ENCODE results near the gene SRGAP1. TPM values are rescaled to one million over a fixed set of nuclear protein-coding genes. Genes with fewer than 3 reads are reported as not detected.

SRGAP1 gene
- total RNA-seq, 1 experiment from 2014 or later = 6.2 TPM

GRCh38 chr12:63937378-63938316 lies 93.1 kb downstream of the SRGAP1 start:
- no peak for DNase-seq
- Histone ChIP-seq H3K27ac (no peak overlapping the region), H3K4me1 (peaks cover 9% of the 10 kb centered on the region), H3K9me3 (replicated peaks) (no peaks in the 10 kb centered on the region), H3K36me3 (no peaks in the 10 kb centered on the region), H3K4me3 (no peak overlapping the region), H3K27me3 (no peaks in the 10 kb centered on the region)

GRCh38 chr12:63940310-63941005 lies 96.0 kb downstream of the SRGAP1 start:
- H3K27ac ChIP-seq = peak overlapping the region; percentile 39
- peaks cover 9% of the 10 kb centered on the region for H3K4me1 ChIP-seq
- H3K4me3 ChIP-seq = 0 out of 2 replicates have a peak overlapping the region, but pooled peaks have one; percentile 8
- H3K36me3 ChIP-seq = no peaks in the 10 kb centered on the region
- H3K9me3 ChIP-seq (replicated peaks) = no peaks in the 10 kb centered on the region
- H3K27me3 ChIP-seq = no peaks in the 10 kb centered on the region
- peak; percentile 49 to 67 for DNase-seq

GRCh38 chr12:63941166-63941800 lies 96.8 kb downstream of the SRGAP1 start:
- no peak for DNase-seq
- Histone ChIP-seq H3K27me3 (no peaks in the 10 kb centered on the region), H3K4me3 (no peak overlapping the region), H3K27ac (no peak overlapping the region), H3K9me3 (replicated peaks) (no peaks in the 10 kb centered on the region), H3K4me1 (peaks cover 9% of the 10 kb centered on the region), H3K36me3 (no peaks in the 10 kb centered on the region)

GRCh38 chr12:63941879-63942278 lies 97.4 kb downstream of the SRGAP1 start:
- Histone ChIP-seq H3K4me3 (no peak overlapping the region), H3K9me3 (replicated peaks) (no peaks in the 10 kb centered on the region), H3K27ac (no peak overlapping the region), H3K36me3 (no peaks in the 10 kb centered on the region), H3K27me3 (no peaks in the 10 kb centered on the region), H3K4me1 (peaks cover 9% of the 10 kb centered on the region)
- no peak for DNase-seq

- no peak overlapping the region for H3K27ac ChIP-seq
- H3K4me3 ChIP-seq = no peak overlapping the region
- peaks cover 9% of the 10 kb centered on the region for H3K4me1 ChIP-seq
- H3K9me3 ChIP-seq (replicated peaks) = no peaks in the 10 kb centered on the region
- H3K36me3 ChIP-seq = no peaks in the 10 kb centered on the region
- no peaks in the 10 kb centered on the region for H3K27me3 ChIP-seq
- no peak for DNase-seq
Measured at GRCh38 chr12:63942464-63943241, 98.2 kb downstream of the SRGAP1 start.

GRCh38 chr12:63944034-63944579 lies 99.6 kb downstream of the SRGAP1 start:
- H3K9me3 ChIP-seq (replicated peaks) = no peaks in the 10 kb centered on the region
- no peak for DNase-seq
- no peak overlapping the region for H3K27ac ChIP-seq
- H3K36me3 ChIP-seq = no peaks in the 10 kb centered on the region
- peaks cover 9% of the 10 kb centered on the region for H3K4me1 ChIP-seq
- H3K4me3 ChIP-seq = no peak overlapping the region
- no peaks in the 10 kb centered on the region for H3K27me3 ChIP-seq

- Histone ChIP-seq H3K27ac (no peak overlapping the region), H3K27me3 (no peaks in the 10 kb centered on the region), H3K9me3 (replicated peaks) (no peaks in the 10 kb centered on the region), H3K4me3 (no peak overlapping the region), H3K36me3 (no peaks in the 10 kb centered on the region), H3K4me1 (peaks cover 9% of the 10 kb centered on the region)
- DNase-seq = no peak
Measured at GRCh38 chr12:63944586-63945228, 100.2 kb downstream of the SRGAP1 start.

- Histone ChIP-seq H3K27ac (no peak overlapping the region), H3K36me3 (no peaks in the 10 kb centered on the region), H3K27me3 (no peaks in the 10 kb centered on the region), H3K9me3 (replicated peaks) (no peaks in the 10 kb centered on the region), H3K4me1 (peaks cover under 1% of the 10 kb centered on the region), H3K4me3 (no peak overlapping the region)
- DNase-seq = no peak
Measured at GRCh38 chr12:63945777-63946176, 101.3 kb downstream of the SRGAP1 start.

GRCh38 chr12:63948211-63948610 lies 103.7 kb downstream of the SRGAP1 start:
- Histone ChIP-seq H3K27ac (no peak overlapping the region), H3K27me3 (no peaks in the 10 kb centered on the region), H3K4me1 (no peaks in the 10 kb centered on the region), H3K4me3 (no peak overlapping the region), H3K36me3 (no peaks in the 10 kb centered on the region), H3K9me3 (replicated peaks) (no peaks in the 10 kb centered on the region)
- no peak for DNase-seq

- no peaks in the 10 kb centered on the region for H3K27me3 ChIP-seq
- H3K4me1 ChIP-seq = no peaks in the 10 kb centered on the region
- H3K27ac ChIP-seq = no peak overlapping the region
- no peak for DNase-seq
- no peaks in the 10 kb centered on the region for H3K9me3 ChIP-seq (replicated peaks)
- H3K4me3 ChIP-seq = no peak overlapping the region
- H3K36me3 ChIP-seq = no peaks in the 10 kb centered on the region
Measured at GRCh38 chr12:63949902-63950301, 105.4 kb downstream of the SRGAP1 start.

- Histone ChIP-seq H3K36me3 (no peaks in the 10 kb centered on the region), H3K9me3 (replicated peaks) (no peaks in the 10 kb centered on the region), H3K27me3 (no peaks in the 10 kb centered on the region), H3K4me1 (no peaks in the 10 kb centered on the region), H3K4me3 (no peak overlapping the region), H3K27ac (no peak overlapping the region)
- DNase-seq = no peak
Measured at GRCh38 chr12:63952995-63953394, 108.5 kb downstream of the SRGAP1 start.

GRCh38 chr12:63955831-63956666 lies 111.5 kb downstream of the SRGAP1 start:
- no peaks in the 10 kb centered on the region for H3K9me3 ChIP-seq (replicated peaks)
- H3K36me3 ChIP-seq = no peaks in the 10 kb centered on the region
- no peaks in the 10 kb centered on the region; the same call in 1 of the 2 replicates for H3K4me1 ChIP-seq
- H3K4me3 ChIP-seq = no peak overlapping the region
- DNase-seq = no peak
- H3K27me3 ChIP-seq = no peaks in the 10 kb centered on the region
- no peak overlapping the region for H3K27ac ChIP-seq

GRCh38 chr12:63957496-63957895 lies 113.0 kb downstream of the SRGAP1 start:
- Histone ChIP-seq H3K27me3 (no peaks in the 10 kb centered on the region), H3K9me3 (replicated peaks) (no peaks in the 10 kb centered on the region), H3K27ac (no peak overlapping the region), H3K4me1 (no peaks in the 10 kb centered on the region; the same call in 1 of the 2 replicates), H3K36me3 (no peaks in the 10 kb centered on the region), H3K4me3 (no peak overlapping the region)
- no peak for DNase-seq
